Measurements from ENCODE around the gene SLITRK3. TPM values are rescaled to one million over a fixed set of nuclear protein-coding genes. Genes with fewer than 3 reads are reported as not detected.

The SLITRK3 gene
- total and polyA plus RNA-seq, 2 experiments from 2014 or later = 1.2 to 1.7 TPM

GRCh38 chr3:165188452-165188851 lies 7.7 kb downstream of the SLITRK3 start:
- Mint-ChIP-seq H3K4me3 (no peak overlapping the region), H3K27ac (no peak overlapping the region), H3K36me3 (ENCODE audit: low read depth) (peaks cover 10% of the 10 kb centered on the region; the same call in 1 of the 3 replicates), H3K4me1 (peaks cover 16% of the 10 kb centered on the region), H3K27me3 (ENCODE audit: insufficient read depth, low read depth, poor library complexity) (peaks cover 7% of the 10 kb centered on the region), H3K9me3 (no peaks in the 10 kb centered on the region)
- H3K36me3 ChIP-seq (ENCODE audit: insufficient read depth) = no peaks in the 10 kb centered on the region
- H3K4me1 ChIP-seq (ENCODE audit: insufficient read depth) = peaks cover 16% of the 10 kb centered on the region
- no peaks in the 10 kb centered on the region for H3F3A ChIP-seq (replicated peaks; ENCODE audit: low read depth)
- no peak overlapping the region for H3K4me2 ChIP-seq
- H3K9me2 ChIP-seq (ENCODE audit: insufficient read depth) = 0 out of 2 replicates have a peak, but pooled peaks cover 4% of the 10 kb centered on the region
- no peak for TF ChIP-seq ZNF114 (CRISPR knock-in tag; IDR thresholded peaks at IDR 0.05)
- ATAC-seq = no peak
- H3K27me3 ChIP-seq (ENCODE audit: insufficient read depth) = peaks cover 2% of the 10 kb centered on the region; the same call in 1 of the 2 replicates
- no peak for DNase-seq (ENCODE audit: low spot score)
- H3K4me3 ChIP-seq = no peak overlapping the region
- H3K79me2 ChIP-seq (replicated peaks; ENCODE audit: insufficient read depth) = no peaks in the 10 kb centered on the region
- no peak overlapping the region for H2AFZ ChIP-seq
- H3K27ac ChIP-seq (ENCODE audit: low read depth) = no peak overlapping the region
- no peaks in the 10 kb centered on the region for H4K20me1 ChIP-seq (replicated peaks; ENCODE audit: insufficient read depth)

- H3K36me3 ChIP-seq (ENCODE audit: insufficient read depth) = no peaks in the 10 kb centered on the region
- H3K27me3 Mint-ChIP-seq (ENCODE audit: insufficient read depth, low read depth, poor library complexity) = no peaks in the 10 kb centered on the region
- H3K9me3 Mint-ChIP-seq = no peaks in the 10 kb centered on the region
- H3K27ac ChIP-seq (ENCODE audit: low read depth) = no peak overlapping the region
- H3K36me3 Mint-ChIP-seq (ENCODE audit: low read depth) = peaks cover 10% of the 10 kb centered on the region; the same call in 1 of the 3 replicates
- no peaks in the 10 kb centered on the region for H3F3A ChIP-seq (replicated peaks; ENCODE audit: low read depth)
- DNase-seq (ENCODE audit: low spot score) (peak; percentile 82), ATAC-seq (peak; percentile 97)
- TF ChIP-seq POLR2AphosphoS5 (IDR thresholded peaks at IDR 0.05; ENCODE audit: low read depth) (no peak), CTCF (conservative IDR thresholded peaks at IDR 0.05; ENCODE audit: low read depth in 2 of 2) (peak; percentile 91 to 93)
- H3K79me2 ChIP-seq (replicated peaks; ENCODE audit: insufficient read depth) = no peaks in the 10 kb centered on the region
- H3K9me2 ChIP-seq (ENCODE audit: insufficient read depth) = 0 out of 2 replicates have a peak, but pooled peaks cover 4% of the 10 kb centered on the region
- no peaks in the 10 kb centered on the region for H3K27me3 ChIP-seq (ENCODE audit: insufficient read depth)
- H3K4me3 ChIP-seq = no peak overlapping the region
- no peak overlapping the region for H2AFZ ChIP-seq
- H3K4me1 Mint-ChIP-seq = peaks cover 7% of the 10 kb centered on the region; the same call in 1 of the 3 replicates
- H4K20me1 ChIP-seq (replicated peaks; ENCODE audit: insufficient read depth) = no peaks in the 10 kb centered on the region
- H3K27ac Mint-ChIP-seq = no peak overlapping the region
- 0 out of 2 replicates have a peak, but pooled peaks cover 2% of the 10 kb centered on the region for H3K4me1 ChIP-seq (ENCODE audit: insufficient read depth)
- no peak overlapping the region for H3K4me3 Mint-ChIP-seq
- H3K4me2 ChIP-seq = no peak overlapping the region
These were observed 10.4 kb downstream of the SLITRK3 start for GRCh38 chr3:165185707-165186327.

GRCh38 chr3:165181556-165181955 lies 14.6 kb downstream of the SLITRK3 start:
- peaks cover 5% of the 10 kb centered on the region; the same call in 2 of the 3 replicates for H3K4me1 Mint-ChIP-seq
- Histone ChIP-seq H3K27me3 (ENCODE audit: insufficient read depth) (no peaks in the 10 kb centered on the region), H3K4me1 (ENCODE audit: insufficient read depth) (no peaks in the 10 kb centered on the region), H3K9me2 (ENCODE audit: insufficient read depth) (no peaks in the 10 kb centered on the region), H3K27ac (ENCODE audit: low read depth) (no peak overlapping the region), H2AFZ (no peak overlapping the region), H3K4me2 (no peak overlapping the region), H3K79me2 (replicated peaks; ENCODE audit: insufficient read depth) (no peaks in the 10 kb centered on the region), H3K36me3 (ENCODE audit: insufficient read depth) (no peaks in the 10 kb centered on the region), H4K20me1 (replicated peaks; ENCODE audit: insufficient read depth) (no peaks in the 10 kb centered on the region), H3F3A (replicated peaks; ENCODE audit: low read depth) (no peaks in the 10 kb centered on the region), H3K4me3 (no peak overlapping the region)
- no peaks in the 10 kb centered on the region for H3K9me3 Mint-ChIP-seq
- no peak overlapping the region for H3K27ac Mint-ChIP-seq
- H3K36me3 Mint-ChIP-seq (ENCODE audit: low read depth) = no peaks in the 10 kb centered on the region
- DNase-seq (ENCODE audit: low spot score) (no peak), ATAC-seq (no peak)
- H3K4me3 Mint-ChIP-seq = no peak overlapping the region
- H3K27me3 Mint-ChIP-seq (ENCODE audit: insufficient read depth, low read depth, poor library complexity) = no peaks in the 10 kb centered on the region
- TF ChIP-seq NANOG (IDR thresholded peaks at IDR 0.05; ENCODE audit: borderline replicate concordance) (no peak), CTCF (conservative IDR thresholded peaks at IDR 0.05; ENCODE audit: low read depth in 2 of 2) (no peak), CREB1 (CRISPR knock-in tag; IDR thresholded peaks at IDR 0.05; ENCODE audit: low read depth) (no peak), EZH2phosphoT487 (IDR thresholded peaks at IDR 0.05; ENCODE audit: unreplicated experiment) (no peak), REST (IDR thresholded peaks at IDR 0.05; ENCODE audit: unreplicated experiment) (no peak), STAT1 (IDR thresholded peaks at IDR 0.05; ENCODE audit: unreplicated experiment) (no peak), POLR2AphosphoS5 (IDR thresholded peaks at IDR 0.05; ENCODE audit: low read depth) (no peak), ETS1 (IDR thresholded peaks at IDR 0.05) (no peak)

All from GM23338 (cell line).